Activated T-cell treated with anti-CD3 and anti-CD28 coated beads for 4 hours (primary cell): ENCODE results near the gene DRAXIN.

Experiments used
- DNase-seq: peaks from one replicate; pipeline ENCODE4 v3.0.0-alpha.2; 2020

Gene DRAXIN

GRCh38 chr1:11690397-11691301 is 861 bp upstream of the DRAXIN start:
- DNase-seq = no peak

GRCh38 chr1:11691928-11692711 is 610 bp downstream of the DRAXIN start:
- DNase-seq = no peak

DNA sequence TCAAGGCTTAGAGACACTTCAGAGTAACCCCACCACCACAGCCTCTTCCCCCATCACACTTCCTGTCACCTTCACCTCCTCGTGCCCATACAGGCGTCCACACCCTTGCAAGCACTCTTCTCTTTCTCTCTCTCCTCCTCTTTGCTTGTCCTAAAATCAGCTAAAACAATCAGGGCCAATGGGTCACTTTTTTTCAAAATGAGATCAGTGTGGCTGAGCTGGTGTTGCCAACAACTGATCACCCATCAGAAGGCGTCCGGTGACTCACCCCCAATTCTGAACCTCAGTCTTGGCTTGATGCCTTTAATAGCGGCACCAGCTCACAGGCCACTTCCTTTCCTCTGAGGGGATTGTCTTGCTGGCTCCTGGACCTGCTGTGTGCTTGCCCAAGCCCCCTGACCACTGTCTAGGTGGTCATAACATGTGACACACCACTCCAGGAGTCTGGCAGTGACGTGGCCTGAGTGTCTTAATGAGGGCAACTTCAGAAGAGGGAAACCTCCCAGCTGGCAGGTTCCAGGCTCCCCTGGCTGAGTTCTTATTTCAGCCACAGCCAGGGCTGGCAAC is 1.6 kb downstream of the DRAXIN start:
- DNase-seq = peak; percentile 19

DNA sequence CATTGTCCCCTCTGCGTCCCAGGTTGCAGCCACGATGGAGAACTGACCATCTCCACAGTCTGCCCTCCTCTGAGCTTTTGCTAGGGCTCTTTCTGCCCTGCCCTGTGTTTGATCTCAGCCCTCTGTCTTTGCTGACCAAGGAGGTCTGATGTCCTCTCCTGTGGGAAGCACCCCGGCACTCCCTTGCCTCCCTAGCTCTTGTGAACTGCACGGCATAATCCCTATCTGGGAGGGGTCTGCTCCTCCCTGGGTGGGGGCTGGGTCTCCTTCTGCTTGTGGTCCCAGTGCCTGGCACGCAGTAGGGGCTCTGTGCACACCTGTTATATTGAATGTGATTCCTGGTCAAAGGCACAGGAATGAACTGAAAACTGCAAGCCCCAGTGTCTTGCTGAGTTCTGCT is 2.4 kb downstream of the DRAXIN start:
- DNase-seq = no peak

DNA sequence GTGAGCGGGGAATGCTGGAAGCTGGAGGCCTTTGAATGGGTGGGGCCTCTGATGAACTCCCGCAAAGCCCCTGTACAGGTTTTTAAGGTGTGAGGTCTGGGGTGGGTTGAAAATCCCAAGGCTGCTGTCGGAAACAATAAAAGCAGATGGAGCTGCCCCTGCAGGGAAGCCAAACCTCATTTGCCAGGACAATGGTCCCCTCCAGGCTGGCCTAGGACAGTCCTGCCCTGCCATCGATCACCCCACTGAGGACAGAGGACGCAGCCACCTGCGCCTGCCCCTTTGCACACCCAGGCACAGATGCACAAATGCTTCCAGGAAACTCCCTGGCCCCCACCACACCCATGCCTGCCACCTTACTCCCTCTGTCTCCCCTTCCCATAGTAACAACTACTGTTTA is 4.4 kb downstream of the DRAXIN start:
- DNase-seq = no peak

DNA sequence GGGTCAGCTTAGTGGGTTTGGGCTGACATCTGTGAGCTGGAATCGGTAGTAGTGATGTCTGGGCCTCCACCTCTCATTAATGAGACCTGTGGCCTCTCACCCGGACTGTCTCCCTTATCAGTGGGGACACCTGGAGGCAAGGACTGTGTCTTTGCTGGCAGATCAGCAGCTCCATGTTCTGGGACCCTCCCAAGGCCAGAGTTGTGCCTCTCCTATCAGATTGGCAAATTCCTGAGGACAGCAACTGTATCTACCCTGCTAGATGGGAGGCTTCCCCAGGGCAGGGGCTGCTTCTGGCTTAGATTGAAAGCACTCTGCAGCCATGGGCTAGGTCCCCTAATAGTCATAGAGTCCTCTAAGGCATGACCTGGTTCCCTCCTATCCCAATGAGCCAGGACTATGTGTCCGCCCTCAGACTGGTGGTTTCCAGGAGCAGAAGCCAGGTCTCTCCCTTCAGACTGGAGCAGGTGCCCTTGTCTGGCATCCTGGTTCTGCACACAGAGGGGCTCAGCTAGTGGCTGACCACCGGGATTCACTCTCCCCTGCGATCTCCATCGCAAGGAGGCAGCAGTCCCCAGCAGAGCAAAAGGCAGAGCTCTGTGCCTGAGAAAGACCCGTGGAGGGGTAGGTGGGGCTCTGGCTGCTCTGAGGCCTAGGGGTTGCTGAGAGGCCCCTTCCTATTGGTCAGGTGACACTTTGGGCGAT is 5.8 kb downstream of the DRAXIN start:
- DNase-seq = no peak

DNA sequence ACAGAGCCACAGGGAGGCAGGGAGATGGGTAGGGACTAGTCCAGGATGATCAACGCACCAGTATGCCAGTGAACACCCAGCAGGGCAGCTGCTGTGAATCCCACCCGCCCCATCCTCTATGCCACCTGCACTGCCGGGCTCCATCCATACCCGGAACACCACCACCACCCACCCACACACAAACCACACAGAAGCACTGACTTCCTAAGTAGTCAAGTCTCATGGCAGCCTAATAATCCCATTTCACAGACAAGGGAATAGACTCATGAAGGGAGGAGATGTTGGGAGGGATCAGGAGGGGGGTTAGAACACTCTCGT is 6.3 kb downstream of the DRAXIN start:
- no peak for DNase-seq

DNA sequence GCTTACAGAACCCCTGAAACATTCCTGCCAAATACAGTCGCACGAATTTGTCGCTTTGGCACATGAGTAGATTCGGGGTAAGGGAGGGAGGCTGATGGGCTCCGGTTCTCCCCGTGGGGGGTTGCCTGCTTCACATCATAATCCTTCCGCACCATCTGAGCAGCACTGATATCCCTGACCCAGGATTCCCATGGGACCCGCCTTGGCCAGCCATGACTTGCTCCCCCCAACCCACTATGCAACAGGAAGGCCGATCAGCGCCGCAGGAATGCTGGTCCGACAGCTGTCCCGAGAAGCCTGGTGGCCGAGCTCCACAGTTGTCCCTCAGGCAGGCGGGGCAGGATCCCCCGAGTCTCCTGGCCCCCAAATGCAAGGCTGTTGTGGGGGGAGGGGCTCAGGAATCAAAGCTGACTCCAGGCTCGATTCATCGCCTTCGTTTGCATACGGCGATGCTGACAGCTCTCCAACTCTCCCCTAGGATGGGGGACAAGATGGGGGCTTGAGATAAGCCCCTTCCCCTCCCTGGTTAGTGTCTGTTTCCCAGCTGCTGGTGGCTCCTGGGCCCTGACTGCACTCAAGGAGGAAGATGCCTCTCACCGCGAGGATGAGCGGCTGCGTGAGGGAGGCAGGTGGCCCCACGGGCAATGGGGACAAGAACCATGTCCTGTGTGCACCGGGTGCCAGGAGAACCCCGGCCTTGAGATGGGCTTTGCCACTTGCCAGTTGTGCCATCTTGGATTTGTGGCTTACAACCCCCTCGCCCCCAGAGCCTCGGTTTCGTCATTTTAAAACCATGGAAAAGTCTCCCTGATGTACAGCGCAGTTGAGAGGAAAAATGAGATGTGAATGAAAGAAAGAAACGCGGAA is 9.3 kb downstream of the DRAXIN start:
- DNase-seq = no peak

GRCh38 chr1:11701551-11701961 is 10.0 kb downstream of the DRAXIN start:
- no peak for DNase-seq

DNA sequence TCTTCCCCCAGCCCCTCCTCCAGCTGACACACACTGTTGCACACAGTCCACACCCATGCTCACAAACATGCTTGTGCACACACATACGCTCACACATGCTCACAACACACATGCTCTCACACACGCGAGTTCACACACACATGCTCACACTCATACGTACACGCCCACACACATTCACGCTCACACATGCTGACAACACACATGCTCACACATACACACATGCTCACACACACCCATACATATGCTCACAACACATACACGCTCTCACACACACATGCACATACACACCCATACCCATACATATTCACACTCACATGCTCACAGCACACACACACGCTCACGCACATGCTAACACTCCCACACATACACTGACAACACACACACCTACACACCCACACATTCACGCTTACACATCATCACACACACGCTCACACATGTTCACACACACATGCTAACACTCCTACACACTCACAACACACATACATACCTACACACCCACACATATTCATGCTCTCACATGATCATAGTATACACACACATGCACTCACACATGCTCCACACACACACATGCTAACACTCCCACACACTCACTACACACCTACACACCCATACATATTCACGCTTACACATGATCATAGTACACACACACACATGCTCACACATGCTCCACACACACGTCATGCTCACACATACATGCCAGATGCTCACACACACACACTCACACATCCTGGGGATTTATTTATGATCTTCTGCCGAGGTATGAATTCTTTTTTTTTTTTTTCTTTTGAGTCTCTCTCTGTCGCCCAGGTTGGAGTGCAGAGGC is 10.7 kb downstream of the DRAXIN start:
- no peak for DNase-seq

DNA sequence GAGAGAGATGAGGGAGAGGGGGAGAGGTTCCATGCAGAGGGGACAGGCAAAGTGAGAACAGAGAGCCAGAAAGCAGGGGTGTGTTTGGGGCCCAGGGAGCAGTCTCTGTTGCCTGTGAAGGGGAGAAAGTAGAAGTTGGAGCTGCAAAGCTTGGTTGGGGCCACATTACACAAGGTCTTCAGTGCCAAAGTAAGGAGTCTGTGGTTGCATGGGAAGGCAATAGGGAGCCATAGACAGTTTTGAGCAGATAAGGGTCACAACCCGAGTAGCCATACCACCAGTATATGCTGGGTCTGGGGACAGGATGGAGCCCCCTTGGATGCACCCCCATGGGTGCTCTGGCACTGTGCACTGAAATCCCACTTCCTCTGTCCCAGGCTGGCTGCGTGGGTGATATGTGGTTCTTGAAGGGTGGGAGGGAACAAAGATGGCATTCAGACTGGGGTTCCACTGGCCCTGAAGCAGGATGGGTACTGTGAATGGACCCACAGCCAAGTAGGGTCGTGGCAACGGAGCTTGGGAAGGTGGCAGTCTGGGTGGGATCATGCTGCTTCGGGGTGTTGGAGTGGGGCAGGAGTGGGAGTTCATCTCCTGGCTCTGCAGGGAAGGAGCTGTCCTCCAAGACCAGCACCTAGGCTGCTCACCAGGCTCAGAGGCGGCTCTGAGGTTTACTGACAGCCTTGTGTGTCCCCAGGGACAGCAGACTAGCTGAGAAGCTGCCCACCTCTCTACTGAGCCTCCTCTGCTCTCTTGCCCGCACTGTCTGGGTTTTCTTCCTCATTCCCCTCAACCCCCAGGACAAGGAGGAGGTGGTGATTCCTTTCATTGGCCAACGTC is 12.1 kb downstream of the DRAXIN start:
- no peak for DNase-seq

- no peak for DNase-seq
Observed at GRCh38 chr1:11704194-11704529, 12.7 kb downstream of the DRAXIN start.

DNA sequence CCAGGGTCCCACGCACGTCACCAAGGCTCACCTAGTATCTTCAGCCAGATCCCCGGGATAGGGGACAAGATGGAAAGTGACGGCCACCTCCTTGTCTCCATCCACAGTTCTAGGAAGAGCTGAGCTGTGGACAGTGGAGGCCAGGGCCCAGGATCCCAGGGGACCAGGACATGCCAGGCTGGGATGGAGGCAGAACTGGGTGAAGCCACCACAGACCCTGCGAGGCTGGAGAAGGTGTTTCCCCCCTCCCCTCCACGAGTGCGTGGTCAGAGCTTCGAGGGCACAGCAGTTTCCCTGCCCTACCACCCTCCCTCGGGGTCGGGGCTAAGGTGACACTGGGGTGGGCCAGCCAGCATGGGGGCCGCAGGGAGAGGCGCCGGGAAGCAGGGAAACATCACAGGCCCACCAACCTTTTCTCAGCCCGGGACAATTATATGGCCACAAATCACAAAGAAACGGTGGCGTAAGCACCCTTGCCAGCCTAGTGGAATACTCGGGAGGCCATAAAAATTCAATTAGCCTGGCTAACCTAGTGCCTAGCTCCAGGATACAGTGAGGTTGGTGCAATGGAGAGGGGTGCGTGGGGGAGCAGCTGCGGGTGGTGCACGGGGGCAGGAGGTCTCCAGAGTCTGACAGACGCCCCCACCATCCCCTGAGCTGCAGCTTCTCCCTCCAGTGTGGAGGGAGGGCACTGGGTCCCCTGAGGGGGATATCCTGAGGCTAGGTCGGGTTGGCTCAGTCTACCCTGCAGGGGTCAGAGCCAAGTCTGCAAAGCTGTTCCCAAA is 13.4 kb downstream of the DRAXIN start:
- DNase-seq = no peak

DNA sequence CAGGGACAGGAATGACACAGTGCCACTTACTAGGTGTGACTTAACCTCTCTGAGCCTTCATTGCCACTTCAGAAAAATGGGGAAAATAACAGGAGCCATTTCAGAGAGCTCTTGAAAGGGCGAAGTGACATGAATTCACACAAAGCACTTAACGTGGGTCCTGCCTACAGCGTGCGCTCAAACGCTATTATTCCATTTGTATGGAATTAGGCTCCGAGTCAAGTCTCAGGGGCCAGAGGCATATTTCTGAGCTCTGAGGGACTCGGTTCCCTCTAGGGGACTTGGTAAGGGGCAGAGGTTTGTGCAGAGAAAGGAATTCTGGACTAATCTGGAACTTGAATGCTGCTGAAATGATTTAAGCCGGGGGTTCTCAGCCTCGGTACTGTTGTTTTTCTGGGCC is 14.1 kb downstream of the DRAXIN start:
- DNase-seq = no peak

GRCh38 chr1:11706292-11706691 is 14.8 kb downstream of the DRAXIN start:
- DNase-seq = no peak

DNA sequence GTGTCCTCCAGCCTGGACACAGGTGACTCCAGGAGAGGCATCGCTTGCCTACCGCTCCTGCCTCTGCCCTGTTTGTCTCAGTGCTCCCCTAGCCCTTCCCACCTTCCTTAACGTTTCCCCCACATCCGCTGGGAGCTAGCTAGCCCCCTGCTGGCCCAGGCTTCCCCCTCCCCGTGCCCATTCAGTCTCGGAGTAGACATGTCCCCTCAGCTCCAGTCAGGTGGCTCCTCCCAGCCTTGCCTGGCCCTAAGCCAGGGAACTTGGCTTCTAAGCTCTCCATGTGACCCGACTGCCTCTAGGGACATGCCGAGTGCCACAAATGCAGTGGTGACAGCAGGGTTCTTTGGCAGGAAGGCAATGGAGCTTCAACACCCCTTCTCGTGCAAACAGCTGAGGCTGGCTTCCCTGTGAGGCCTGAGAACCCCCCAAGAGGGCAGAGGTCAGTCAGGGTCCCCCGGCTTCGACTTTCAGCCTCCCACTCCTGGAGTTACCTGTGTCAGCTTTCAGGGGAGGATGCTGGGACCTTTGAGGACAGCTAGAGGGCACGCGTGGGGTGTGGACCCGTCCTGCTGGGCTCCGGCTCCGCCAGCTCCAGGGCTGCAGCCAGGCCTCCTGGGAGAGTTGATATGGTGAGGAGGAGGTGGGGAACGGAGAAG is 16.2 kb downstream of the DRAXIN start:
- DNase-seq = no peak

GRCh38 chr1:11708554-11709350 is 17.2 kb downstream of the DRAXIN start:
- no peak for DNase-seq

DNA sequence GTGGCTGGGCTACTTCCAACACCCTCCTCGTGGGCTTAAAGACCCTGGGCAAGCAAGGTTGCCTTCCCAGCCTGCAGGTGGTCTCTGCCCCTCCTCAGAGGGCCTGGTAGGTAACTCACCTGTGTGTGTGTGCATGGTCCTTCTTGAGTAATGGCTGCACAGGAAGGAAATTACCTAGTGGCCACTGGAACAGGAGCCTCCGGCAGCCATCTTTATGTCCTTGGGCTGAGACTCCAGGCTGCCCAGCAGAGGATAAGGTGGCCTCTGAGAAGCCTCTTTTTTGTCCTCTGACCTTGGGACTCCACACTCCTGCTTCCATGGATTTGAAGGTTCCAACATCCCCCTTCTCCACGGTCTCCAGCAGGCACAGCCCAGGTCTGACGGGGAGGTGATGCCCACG is 20.0 kb downstream of the DRAXIN start:
- no peak for DNase-seq
